GM19193 (cell line): ENCODE results near the gene PADI2.

Experiments used
- POLR2A ChIP-seq: IDR thresholded peaks from 4 replicates; pipeline ENCODE4 v1.6.1; 2011; ENCODE audit not compliant: insufficient read depth, insufficient read length; ENCODE audit errors: extremely low read depth

Gene PADI2

GRCh38 chr1:17123196-17124045, 4.2 kb upstream of the PADI2 start:
- TF ChIP-seq POLR2A = no peak

- TF ChIP-seq POLR2A = no peak
Observed at GRCh38 chr1:17122521-17123164, 3.4 kb upstream of the PADI2 start.

- no peak for TF ChIP-seq POLR2A
Observed at GRCh38 chr1:17121881-17122280, 2.6 kb upstream of the PADI2 start.

GRCh38 chr1:17120962-17121837, 1.9 kb upstream of the PADI2 start:
- TF ChIP-seq POLR2A = no peak

- TF ChIP-seq POLR2A = no peak
Observed at GRCh38 chr1:17120481-17120877, 1.2 kb upstream of the PADI2 start.

- no peak for TF ChIP-seq POLR2A
Observed at GRCh38 chr1:17119773-17120480, 676 bp upstream of the PADI2 start.

GRCh38 chr1:17118706-17119075, 560 bp downstream of the PADI2 start:
- TF ChIP-seq POLR2A = no peak

- no peak for TF ChIP-seq POLR2A
Observed at GRCh38 chr1:17118268-17118667, 983 bp downstream of the PADI2 start.

GRCh38 chr1:17117451-17118265, 1.6 kb downstream of the PADI2 start:
- TF ChIP-seq POLR2A = no peak

GRCh38 chr1:17116643-17117042, 2.6 kb downstream of the PADI2 start:
- TF ChIP-seq POLR2A = no peak

GRCh38 chr1:17113963-17114362, 5.3 kb downstream of the PADI2 start:
- TF ChIP-seq POLR2A = no peak

- no peak for TF ChIP-seq POLR2A
Observed at GRCh38 chr1:17112496-17113236, 6.6 kb downstream of the PADI2 start.

GRCh38 chr1:17112076-17112475, 7.2 kb downstream of the PADI2 start:
- TF ChIP-seq POLR2A = no peak

GRCh38 chr1:17110555-17110926, 8.7 kb downstream of the PADI2 start:
- TF ChIP-seq POLR2A = no peak
